ENCODE data around the gene PLEKHG4.

GRCh38 chr16:67275321-67275720 lies 4.0 kb upstream of the PLEKHG4 start:
- TF ChIP-seq, protein P1, sequence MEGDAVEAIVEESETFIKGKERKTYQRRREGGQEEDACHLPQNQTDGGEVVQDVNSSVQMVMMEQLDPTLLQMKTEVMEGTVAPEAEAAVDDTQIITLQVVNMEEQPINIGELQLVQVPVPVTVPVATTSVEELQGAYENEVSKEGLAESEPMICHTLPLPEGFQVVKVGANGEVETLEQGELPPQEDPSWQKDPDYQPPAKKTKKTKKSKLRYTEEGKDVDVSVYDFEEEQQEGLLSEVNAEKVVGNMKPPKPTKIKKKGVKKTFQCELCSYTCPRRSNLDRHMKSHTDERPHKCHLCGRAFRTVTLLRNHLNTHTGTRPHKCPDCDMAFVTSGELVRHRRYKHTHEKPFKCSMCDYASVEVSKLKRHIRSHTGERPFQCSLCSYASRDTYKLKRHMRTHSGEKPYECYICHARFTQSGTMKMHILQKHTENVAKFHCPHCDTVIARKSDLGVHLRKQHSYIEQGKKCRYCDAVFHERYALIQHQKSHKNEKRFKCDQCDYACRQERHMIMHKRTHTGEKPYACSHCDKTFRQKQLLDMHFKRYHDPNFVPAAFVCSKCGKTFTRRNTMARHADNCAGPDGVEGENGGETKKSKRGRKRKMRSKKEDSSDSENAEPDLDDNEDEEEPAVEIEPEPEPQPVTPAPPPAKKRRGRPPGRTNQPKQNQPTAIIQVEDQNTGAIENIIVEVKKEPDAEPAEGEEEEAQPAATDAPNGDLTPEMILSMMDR (IDR thresholded peaks at IDR 0.05), result no peak
- TF ChIP-seq POLR2A (IDR thresholded peaks at IDR 0.05) (no peak), EP300 (IDR thresholded peaks at IDR 0.05) (no peak)

Measured in gastroesophageal sphincter (tissue), 3 donors.